Gastroesophageal sphincter (tissue), 4 donors: ENCODE results near the gene BEX2. TPM values are rescaled to one million over a fixed set of nuclear protein-coding genes. Genes with fewer than 3 reads are reported as not detected.

Source experiments
- ATAC-seq: fragments of 150-250 bp; one replicate; pipeline ENCODE4 v1.9.1; 2016; ENCODE audit warnings: mild to moderate bottlenecking, moderate library complexity
- H3K27ac ChIP-seq, 4 donors: fragments of 200-600 bp; sonication (generic) in 3 of 4; 1 replicate in 3 of 4; 2 replicates in 1 of 4; pipeline ENCODE4 v1.5.1; 2016 to 2019
- H3K27me3 ChIP-seq: fragments of 200-600 bp; sonication (generic); one replicate; pipeline ENCODE4 v1.5.1; 2019
- H3K36me3 ChIP-seq, 2 donors: fragments of 200-600 bp; sonication (generic); one replicate each; pipeline ENCODE4 v1.5.1; 2019; ENCODE audit warnings: control low read depth in 1 of 2
- H3K4me1 ChIP-seq, 3 donors: fragments of 200-600 bp; sonication (generic); 1 replicate in 2 of 3; 2 replicates in 1 of 3; pipeline ENCODE4 v1.5.1; 2016 to 2019; ENCODE audit warnings: control low read depth in 2 of 3
- H3K4me3 ChIP-seq, 2 donors: fragments of 200-600 bp; sonication (generic); one replicate each; pipeline ENCODE4 v1.5.1; 2019; ENCODE audit warnings: mild to moderate bottlenecking in 1 of 2, moderate library complexity in 1 of 2
- H3K9me3 ChIP-seq, 3 donors: fragments of 200-600 bp; sonication (generic); one replicate each; pipeline ENCODE4 v1.5.1; 2017 to 2019; ENCODE audit warnings: control low read depth in 2 of 3
- CTCF ChIP-seq, 4 experiments: fragments of 200-600 bp in 2 of 4; fragments of 450-650 bp in 2 of 4; sonication (generic) in 1 of 4; IDR thresholded peaks; one replicate each; pipeline ENCODE4 v1.5.1; 2017 to 2019; ENCODE audit warnings: antibody characterized with exemption in 4 of 4, mild to moderate bottlenecking in 2 of 4, moderate library complexity in 2 of 4
- EP300 ChIP-seq: sonication (generic); formaldehyde crosslinking; IDR thresholded peaks from one replicate; pipeline ENCODE4 v1.6.1; 2017; ENCODE audit warnings: antibody characterized with exemption, mild to moderate bottlenecking
- POLR2A ChIP-seq, 2 donors: fragments of 450-650 bp; IDR thresholded peaks; one replicate each; pipeline ENCODE4 v1.6.1; 2017; ENCODE audit warnings: antibody characterized with exemption in 2 of 2, mild to moderate bottlenecking in 2 of 2, moderate library complexity in 1 of 2
- POLR2AphosphoS5 ChIP-seq: sonication (generic); formaldehyde crosslinking; IDR thresholded peaks from one replicate; pipeline ENCODE4 v1.6.1; 2017; ENCODE audit warnings: antibody characterized with exemption
- WGBS, 2 donors: methylation state at CpG; one replicate each; pipeline ENCODE4 v1.1.5; 2018; ENCODE audit warnings: low coverage in 1 of 2; 5-methylcytosine and 5-hydroxymethylcytosine counted together
- total RNA-seq, 4 donors: library from RNA; depleted of rRNA; stranded (reverse); fragments of >200 nt; gene quantifications; one replicate each; pipeline ENCODE4 v1.1.0, GENCODE V29; 2016

BEX2 gene
- total RNA-seq, 4 donors from 2014 or later, result 2.3 to 24.5 (median 5.4) TPM

DNA sequence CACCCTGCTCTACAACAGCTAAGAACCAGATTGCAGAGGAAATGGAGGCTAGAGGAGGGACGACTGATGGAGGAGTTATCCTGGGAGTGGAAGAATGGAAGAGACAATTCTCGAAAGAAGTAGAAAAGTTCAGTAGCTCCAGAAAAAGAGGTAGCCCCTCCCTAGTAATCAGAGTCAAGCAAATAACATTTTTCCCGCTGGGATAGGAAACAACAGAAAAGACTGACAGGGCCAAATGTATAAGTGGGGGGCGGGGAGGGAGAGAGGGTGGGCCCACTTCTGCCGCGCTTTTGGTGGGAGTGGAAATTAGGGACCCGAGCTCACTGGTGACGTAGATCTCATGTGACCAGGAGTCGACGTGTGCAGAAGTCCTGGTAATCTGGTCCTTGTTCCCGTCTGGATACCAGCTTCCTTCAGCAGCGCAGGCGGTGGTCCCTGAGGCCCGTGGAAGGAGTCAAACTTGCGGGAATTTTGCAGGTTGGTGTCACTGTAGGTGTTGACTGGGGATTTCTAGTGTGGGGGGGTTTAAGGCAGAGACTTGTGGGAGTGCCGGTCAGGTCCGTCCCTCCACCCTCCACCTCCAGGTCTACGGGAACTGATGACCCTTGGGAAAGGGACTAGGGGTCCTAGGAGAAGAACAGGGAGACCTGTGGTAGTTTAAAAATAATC lies 45.5 kb upstream of the BEX2 start, which contains the start of gene TCEAL9:
TCEAL9 (plus strand) TSS at position 377 of the 669 bp plus-strand sequence. CDS start 1,179 bp downstream, outside the sequence.
- WGBS, 2 donors, result 0 to 30% methylated on average over 4 to 9 of the region's 18 CpGs
- Histone ChIP-seq H3K9me3 (no peaks in the 10 kb centered on the region), H3K4me3 (peak within 1 kb of the TSS; percentile 67 to 100), H3K27ac (peak within 1 kb of the TSS; percentile 89 to 96 (median 91)), H3K27me3 (no peaks in the 10 kb centered on the region), H3K4me1 (peaks cover 0 to 6% (median 0%) of the 10 kb centered on the region in 3 donors), H3K36me3 (no peaks in the 10 kb centered on the region)
- TF ChIP-seq POLR2AphosphoS5, result peak; percentile 93
- peak; percentile 76 to 78 for TF ChIP-seq POLR2A (IDR thresholded peaks at IDR 0.05)
- no peak for TF ChIP-seq EP300
- TF ChIP-seq CTCF (IDR thresholded peaks at IDR 0.05), result no peak
- peak; percentile 90 for ATAC-seq

DNA sequence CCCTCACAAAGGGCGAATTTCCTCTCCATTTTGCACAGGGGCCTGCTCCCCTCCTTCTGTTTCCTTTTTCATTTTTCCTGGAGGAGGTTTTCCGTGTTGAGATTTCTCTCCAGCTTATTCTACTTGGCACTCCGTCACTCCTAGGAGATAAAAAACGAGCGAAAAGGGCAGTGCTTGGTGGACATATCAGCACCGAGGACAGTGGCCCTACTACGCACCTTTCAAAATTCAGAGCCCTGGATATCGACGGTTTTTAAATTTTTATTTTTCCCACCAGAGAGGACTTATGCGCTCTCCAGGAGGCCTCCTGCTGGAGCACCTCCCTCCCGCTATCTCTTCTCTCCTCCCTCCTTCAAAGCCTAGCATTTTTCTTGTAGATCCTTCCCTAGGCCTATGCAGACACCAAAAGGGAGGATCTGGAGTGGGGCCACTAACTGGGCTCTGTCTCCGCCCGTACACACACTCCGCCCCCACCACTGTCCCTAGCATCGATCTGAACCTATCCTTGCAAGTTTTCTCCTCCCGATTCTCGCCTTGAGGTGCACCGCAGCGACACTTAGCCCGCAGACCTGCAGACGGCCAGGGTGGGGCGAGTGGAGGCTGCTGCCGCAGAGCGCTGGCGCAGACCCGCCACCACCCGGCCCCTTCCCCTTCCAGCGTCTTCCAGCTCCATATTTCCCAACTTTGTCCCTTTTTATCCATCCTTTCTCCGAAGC lies 37.0 kb upstream of the BEX2 start:
- H3K4me1 ChIP-seq, result no peaks in the 10 kb centered on the region
- WGBS, 2 donors, result 31 to 35% methylated on average over 6 to 20 of the region's 29 CpGs
- no peaks in the 10 kb centered on the region for H3K36me3 ChIP-seq
- peaks cover 8% of the 10 kb centered on the region for H3K27me3 ChIP-seq
- TF ChIP-seq EP300 (no peak), POLR2A (IDR thresholded peaks at IDR 0.05) (no peak), CTCF (IDR thresholded peaks at IDR 0.05) (no peak), POLR2AphosphoS5 (no peak)
- H3K27ac ChIP-seq, result no peak overlapping the region
- no peaks in the 10 kb centered on the region for H3K9me3 ChIP-seq
- no peak overlapping the region for H3K4me3 ChIP-seq
- ATAC-seq, result no peak

DNA sequence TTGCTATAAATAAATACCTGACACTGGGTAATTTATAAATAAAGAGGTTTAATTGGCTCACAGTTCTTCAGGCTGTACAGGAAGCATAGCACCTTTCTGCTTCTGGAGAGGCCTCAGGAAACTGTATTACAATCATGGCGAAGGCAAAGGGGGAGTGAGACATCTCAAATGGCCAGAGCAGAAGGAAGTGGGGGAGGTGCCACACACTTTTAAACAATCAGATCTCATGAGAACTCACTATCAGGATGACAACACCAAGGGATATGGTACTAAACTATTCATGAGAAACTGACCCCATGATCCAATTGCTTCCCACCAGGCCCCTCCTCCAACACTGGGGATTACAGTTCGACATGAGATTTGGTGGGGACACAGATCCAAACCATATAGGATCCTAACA lies 33.8 kb upstream of the BEX2 start:
- no peak overlapping the region for H3K27ac ChIP-seq
- no peaks in the 10 kb centered on the region for H3K36me3 ChIP-seq
- H3K4me3 ChIP-seq, result no peak overlapping the region
- H3K27me3 ChIP-seq, result peaks cover 8% of the 10 kb centered on the region
- H3K4me1 ChIP-seq, result no peaks in the 10 kb centered on the region
- H3K9me3 ChIP-seq, result no peaks in the 10 kb centered on the region
- no peak for TF ChIP-seq POLR2AphosphoS5
- no peak for TF ChIP-seq EP300
- no peak for TF ChIP-seq CTCF (IDR thresholded peaks at IDR 0.05)
- TF ChIP-seq POLR2A (IDR thresholded peaks at IDR 0.05), result no peak
- no peak for ATAC-seq
- 40 to 50% methylated on average over 1 of the region's 2 CpGs for WGBS, 2 donors

GRCh38 chrX:103343105-103343504 lies 32.3 kb upstream of the BEX2 start:
- ATAC-seq, result no peak
- H3K27me3 ChIP-seq, result peaks cover 3% of the 10 kb centered on the region

More at GRCh38 chrX:103343105-103343504, 32.3 kb upstream of the BEX2 start:
- Histone ChIP-seq H3K4me1 (no peaks in the 10 kb centered on the region), H3K4me3 (no peak overlapping the region), H3K36me3 (no peaks in the 10 kb centered on the region), H3K27ac (no peak overlapping the region), H3K9me3 (no peaks in the 10 kb centered on the region)
- 0 to 11% methylated on average over 2 of the region's 2 CpGs for WGBS, 2 donors
- TF ChIP-seq EP300, result no peak
- no peak for TF ChIP-seq POLR2A (IDR thresholded peaks at IDR 0.05)
- no peak for TF ChIP-seq POLR2AphosphoS5
- TF ChIP-seq CTCF (IDR thresholded peaks at IDR 0.05), result peak; percentile 33 to 70 (median 58)
